GM18870 (cell line): ENCODE measurements around the gene KIRREL3.

Source experiments
- ATAC-seq: cut with Tn5 transposase; IDR thresholded peaks from one replicate; pipeline ENCODE4 v1.9.1; 2021; ENCODE audit warnings: moderate library complexity; ENCODE audit not compliant: unreplicated experiment

KIRREL3 gene

DNA sequence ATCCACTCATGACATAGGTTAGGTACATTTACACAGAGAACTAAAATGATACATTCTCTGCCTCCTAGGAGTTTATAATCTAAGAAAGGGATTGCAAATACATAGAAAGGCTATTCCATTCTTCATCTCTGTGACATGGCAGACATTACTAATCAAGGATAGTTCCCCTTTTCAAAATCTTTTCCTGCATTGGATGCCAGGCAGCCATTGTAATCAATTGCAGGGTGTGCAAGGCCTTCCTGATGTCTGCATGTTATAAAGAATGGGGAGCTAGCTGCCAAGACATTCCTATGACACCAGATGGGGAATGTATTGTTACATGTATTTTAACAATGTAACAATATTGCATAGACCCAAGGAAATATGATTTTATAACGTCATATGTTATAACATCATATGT lies 82.0 kb downstream of the KIRREL3 start:
- no peak for ATAC-seq

DNA sequence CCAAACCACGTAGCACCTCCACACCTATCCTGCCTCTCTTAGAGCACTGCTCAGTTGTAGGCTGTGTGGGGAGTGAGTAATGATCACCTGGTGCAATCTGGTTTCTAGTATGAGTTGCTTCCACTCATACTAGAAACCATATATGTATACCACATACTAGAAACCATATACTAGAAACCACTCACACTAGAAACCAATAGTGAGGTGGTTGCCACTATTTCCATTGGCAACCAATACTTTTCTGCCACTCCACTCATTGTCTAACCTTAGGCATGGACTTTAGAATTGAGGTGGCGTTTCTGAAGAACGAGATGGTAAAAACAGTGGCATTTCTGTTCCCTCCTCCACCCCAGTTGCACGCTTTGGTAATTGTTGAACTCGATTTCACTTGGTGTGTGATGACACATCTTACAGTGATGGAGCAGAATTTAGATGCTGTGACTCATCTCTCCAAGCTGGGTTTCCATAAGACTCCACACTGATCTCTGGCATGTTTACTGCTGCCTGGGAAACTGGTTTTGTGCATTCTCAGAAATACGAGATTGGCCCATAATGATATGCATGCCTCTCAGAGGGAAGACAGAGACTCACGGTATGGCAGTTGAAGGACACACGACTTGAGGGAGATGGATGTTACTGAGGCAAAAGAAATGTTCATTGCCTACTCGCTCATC lies 82.9 kb downstream of the KIRREL3 start:
- ATAC-seq, result peak; percentile 96

DNA sequence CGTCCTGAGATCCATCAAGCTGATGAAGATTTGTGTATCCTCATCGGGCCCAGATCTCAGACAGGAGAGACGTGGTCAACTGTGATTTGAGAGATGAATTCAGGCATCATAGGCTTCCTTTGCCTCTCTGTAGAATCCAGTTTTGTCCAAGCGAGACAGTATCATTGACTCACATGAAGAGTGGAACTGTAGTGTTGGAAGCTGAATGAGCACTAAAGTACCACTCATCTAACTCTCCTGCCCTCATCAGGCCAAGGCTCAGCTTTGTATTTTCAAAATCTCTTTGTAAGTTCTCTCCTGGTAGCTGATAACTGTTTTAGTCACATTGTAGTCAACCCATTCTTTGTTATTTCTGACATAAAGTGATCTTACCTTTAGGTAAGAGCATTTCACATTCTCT lies 85.1 kb downstream of the KIRREL3 start:
- ATAC-seq, result no peak

DNA sequence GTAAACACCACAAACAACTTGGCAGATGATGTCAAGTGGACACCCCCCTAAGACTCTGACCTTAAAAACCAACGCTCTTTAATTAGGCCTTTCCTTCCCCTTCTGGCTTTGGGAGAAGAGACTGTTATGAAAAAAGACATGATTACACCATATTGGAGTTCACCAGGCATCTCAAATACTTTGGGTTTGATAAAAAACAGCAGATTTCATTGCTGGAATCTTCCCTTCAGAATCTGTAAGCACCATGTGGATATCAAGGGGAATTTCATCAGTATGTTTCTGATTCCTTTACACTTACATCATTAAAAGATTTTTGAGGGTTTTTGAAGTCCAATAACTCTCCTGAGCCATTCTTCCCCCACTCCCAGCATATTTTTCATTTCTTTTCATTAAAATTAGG lies 85.6 kb downstream of the KIRREL3 start:
- ATAC-seq, result no peak

DNA sequence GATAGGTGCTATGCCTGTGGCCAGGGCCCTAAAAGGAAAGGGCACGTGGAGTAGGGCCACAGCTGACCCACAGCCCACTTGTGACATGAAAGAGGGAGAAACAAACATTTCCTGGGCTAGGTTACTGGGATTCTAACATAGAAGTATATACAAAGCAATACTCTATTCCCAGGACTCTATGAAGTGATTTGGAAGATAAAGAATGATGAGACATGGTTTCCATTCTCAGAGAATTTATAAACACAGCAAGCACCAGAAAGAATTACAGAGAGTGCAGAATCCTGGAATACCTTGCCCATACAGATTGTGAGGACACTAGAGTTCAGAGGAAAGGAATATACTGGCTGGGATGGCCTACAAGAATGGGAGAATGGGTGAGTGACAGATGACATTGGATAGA lies 86.4 kb downstream of the KIRREL3 start:
- no peak for ATAC-seq

DNA sequence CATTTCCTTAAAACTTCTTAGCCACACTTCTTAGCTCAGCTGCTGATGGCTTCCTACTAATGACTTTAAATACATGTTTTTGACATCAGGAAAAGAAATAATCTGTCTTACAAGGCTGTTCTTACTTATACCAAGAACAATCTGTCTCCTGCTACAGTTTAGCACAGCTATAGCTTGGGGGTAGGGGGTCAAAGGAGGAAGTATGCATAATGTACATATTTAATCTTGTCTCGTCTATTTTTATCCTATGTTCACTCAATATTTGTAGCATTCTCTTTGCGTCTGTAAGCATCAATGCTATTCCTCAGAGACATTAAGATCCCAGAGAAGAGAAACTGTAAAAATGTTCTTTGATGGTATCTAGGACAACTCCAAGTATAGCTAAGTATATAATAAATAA lies 96.0 kb downstream of the KIRREL3 start:
- no peak for ATAC-seq

DNA sequence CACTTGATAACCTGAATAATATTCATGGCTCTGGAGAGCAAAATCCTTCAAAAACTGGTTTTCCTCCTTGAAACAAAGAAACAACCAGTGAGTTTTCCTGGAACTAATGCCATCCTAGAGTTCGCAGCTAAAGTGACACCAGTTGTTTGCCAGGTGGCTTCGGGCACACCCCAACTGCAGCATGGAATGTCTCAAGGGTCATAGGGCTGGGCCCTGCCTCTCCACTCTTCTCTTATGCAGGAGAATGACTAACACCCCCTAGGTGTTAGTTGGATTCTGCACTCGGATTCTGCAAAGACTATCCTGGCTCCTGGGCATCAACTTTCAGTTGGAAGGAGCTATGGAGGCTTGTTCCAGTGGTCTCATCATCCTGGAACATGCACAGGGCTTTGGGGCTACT lies 98.8 kb downstream of the KIRREL3 start:
- no peak for ATAC-seq

DNA sequence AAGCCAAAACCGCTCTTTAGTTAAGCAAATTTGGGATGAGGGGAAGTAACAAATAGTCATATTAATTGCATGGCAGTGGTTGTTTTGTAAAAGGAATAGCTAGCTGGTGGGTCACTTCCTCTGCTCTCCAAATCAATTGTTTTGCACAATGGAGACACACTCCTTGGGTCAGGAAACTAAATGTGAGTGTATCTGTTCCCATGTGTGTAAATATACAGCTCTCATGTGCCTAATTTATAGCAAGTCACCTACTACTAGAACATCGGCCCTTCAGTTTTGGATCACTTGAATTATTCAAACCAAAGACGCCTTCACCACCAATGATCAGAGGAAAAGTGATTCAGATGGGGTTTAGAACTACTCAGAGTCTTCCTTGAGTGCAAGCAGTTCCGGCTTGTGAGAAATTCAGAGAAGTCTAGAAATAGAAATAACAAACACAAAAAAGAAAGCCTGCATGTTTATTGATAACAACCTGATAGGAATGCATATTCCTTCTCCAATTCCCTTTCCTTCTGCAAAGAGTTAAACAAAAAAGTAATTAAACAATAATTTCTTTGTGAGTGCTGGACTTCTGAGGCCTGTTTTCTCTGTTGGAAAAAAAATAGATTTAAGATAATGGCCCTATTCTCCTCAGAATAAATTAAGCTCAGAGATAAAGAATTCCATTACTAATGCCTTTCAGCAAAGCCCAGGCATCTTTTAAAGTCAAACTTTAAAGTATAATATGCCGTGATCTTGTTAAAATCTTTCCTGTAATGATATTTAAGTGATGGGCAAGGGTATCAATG lies 100.4 kb downstream of the KIRREL3 start:
- no peak for ATAC-seq

DNA sequence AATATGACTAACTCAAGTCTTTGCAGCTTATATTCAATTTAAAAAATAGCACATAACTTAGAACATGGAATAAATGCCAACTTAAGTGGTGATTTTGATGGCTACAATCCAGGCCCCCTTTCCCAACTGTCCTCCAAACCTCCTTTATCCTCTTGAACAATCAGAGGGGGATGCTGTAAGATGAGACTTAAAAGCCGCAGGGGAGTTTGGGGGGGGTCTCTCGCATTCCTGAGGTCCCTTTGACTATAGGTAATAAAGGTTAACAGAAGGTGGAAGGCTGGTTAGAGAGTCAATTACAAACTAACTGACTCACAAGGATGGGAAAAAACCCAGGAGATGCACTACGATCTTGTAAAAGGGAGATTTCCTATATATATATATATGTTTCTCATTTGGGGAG lies 101.8 kb downstream of the KIRREL3 start:
- no peak for ATAC-seq

DNA sequence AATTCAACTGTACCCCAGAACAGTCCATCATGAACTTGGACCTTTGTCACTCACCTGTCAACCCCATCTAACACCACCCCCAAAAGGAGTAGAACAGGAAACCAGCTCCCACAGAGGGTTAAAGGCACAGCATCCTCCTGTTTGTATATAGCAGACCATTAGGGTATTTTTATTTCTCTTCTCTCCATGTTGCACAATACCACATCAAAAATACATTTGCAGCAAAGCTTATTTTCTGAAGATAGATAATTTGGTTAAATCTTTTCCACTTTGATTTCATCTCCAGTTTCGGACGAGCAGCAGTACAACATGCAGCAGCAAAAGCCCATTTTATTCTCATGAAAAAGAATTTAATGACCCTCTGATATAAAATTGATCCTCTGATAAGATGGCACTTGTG lies 103.1 kb downstream of the KIRREL3 start:
- no peak for ATAC-seq

DNA sequence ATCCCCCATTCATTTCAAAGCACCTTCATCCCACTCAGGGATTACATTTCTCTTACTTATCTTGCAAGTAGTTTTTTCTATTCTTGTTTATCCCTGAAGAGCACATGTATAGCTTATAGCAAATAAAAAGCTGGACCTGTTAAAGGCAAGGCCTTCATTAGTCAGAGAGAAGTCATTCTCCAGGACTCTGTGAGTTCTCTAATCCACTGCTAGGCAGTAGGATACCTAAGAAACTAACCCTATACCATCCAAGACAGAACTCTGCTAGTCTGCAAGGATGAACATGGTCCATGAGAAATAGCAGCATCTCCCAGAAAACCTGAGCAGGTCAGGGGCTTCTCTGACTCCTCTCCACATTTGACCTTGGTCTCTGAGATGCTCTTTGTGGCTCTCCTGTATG lies 104.5 kb downstream of the KIRREL3 start:
- ATAC-seq, result no peak

DNA sequence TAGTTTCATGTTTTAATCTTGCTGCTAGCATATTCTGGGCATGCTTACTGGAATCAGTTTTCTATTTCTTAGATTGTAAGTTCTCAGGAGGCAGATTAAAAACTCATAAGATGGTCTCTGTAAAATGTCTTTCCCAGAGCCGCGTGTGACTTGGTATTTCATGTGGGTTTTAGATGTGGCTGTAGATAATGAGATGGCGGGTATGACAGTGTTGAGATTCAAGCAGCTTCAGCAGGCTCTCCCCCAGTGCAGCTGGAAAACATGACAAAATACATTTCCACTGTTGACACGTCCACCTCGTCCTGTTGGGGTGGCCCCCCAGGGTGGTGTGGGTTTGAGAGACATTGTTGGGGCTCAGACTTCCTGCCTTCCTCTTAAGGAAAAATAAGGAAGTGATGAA lies 106.8 kb downstream of the KIRREL3 start:
- no peak for ATAC-seq

DNA sequence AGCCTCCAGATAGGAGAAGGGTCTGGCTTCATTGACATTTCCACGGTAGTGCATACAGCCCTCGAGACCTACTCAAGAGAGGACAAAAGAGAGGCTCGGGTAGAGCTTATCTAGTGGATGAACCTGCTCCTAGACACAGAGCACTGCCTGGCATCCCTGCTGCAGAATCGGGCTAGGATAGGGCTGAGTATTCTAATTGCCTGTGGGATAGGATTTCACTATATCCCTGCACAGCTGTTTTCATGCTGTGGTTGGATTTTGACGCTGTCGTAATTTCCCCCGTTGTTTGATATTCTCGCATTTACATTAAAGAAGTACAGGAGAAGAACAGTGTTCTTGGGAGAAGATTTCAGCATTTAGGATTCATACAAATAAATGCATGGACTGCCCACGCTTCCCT lies 107.8 kb downstream of the KIRREL3 start:
- no peak for ATAC-seq

DNA sequence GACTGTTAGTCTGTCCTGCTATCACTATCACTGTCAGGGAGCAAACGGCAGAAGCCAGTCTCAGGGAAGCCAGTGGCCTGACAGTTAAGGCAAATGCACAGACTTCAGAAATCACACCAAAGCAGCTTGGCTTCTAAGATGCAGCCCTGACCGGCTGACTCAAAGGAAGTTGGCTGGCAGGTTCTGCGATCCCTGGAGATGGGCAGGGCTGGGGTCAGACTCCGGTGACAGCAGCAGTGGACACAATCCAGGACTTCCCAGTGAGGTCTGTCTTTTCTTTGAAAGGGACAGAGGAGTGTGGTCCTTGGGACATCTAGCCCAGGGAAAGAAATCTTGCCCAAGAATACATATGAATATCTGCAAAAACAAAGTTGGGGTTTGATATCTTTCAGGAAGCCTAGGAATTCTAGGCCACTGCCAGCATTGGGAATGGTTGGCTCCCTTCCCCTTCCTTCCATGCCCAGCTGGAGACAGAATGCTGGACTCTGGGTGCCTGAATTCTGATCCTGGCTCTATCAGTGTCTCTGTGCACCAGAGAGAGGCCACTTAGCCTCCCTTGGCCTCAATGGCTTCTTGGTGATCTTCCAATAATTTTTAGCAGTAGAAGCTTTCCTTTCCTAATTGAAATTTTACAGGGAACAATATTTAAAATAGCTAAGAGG lies 108.9 kb downstream of the KIRREL3 start:
- ATAC-seq, result no peak

DNA sequence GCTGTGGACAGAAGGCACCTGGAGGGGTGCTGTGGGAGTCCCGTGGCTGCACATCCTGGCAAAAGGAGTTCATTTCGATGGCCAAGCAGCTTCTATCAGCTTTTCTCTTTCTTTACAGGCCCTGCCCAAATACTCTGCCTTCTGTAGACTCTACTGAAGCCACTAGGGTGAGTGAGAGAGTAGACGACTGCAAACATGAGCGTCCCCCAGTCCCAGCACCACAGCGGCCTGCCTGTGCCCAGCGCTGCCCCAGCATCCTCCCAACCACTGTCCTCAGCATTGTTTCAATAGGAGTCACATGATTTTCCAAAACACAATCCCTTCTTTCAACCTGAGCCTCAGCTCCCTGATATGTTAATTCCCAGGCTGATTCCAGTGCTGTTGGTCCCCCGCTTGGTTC lies 110.0 kb downstream of the KIRREL3 start:
- ATAC-seq, result no peak

DNA sequence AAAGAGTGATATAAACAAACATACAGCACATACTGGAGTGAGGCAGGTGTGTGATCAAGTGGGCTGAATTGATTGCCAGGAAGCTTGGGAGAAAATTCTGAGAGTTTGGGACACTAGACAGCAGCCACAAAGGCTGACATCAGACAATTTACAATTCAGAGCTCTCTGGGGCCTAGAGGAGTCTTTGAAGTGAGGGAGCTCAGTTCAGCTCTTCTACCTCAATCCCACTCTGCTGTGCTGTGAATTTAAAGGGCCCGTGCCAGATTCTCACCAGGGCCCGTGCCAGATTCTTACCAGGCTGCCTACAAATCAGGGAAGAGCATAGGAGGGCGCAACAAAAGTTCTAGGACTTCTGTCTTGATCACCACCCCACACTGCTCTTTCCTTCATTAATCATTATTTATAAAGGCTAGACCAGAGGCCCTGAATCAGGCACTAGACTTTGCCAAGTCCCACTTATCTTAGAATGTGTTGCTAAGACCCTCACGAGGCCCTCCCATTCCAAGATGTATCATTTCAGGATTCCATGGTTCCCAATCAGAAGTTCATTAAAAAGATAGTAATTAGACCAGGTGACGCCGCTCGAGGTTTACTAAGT lies 112.4 kb downstream of the KIRREL3 start:
- ATAC-seq, result no peak

DNA sequence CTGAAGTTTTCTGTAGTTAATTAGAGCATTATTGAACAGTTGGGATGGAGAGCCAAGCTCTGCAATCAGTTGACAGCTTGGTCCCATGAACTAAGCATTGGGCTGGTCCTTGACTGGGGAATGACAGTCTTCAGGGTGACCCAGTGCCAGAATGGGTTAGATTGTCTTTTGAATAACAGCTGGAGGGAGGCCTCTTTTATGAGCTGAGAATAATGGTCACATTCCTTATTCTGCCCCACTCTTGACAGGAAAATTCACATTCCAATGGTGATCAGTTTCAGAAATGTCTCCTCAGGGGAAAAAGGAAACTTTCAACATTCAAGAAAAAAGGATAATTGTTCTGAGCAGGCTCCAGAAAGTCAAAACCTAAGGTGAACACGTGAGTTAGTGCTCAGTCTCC lies 113.9 kb downstream of the KIRREL3 start:
- no peak for ATAC-seq

DNA sequence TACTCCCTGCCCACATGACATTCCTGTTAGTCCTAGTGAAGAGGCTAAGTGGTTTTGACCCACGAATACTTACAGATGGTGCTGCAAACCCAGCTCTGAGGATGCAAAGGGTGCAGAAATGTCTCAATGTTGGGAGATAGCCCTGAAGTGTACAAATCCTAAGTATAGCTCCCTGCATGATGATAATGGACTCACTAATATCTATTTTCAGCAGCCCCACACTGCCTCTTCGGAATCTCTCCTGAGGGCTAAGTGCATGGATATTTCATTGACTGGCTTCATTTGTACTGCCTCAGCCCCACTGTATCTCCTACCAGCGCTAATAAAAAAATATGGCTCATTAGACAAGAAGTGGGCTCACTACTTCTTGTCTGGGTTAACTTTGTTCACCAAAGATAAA lies 114.5 kb downstream of the KIRREL3 start:
- ATAC-seq, result no peak

DNA sequence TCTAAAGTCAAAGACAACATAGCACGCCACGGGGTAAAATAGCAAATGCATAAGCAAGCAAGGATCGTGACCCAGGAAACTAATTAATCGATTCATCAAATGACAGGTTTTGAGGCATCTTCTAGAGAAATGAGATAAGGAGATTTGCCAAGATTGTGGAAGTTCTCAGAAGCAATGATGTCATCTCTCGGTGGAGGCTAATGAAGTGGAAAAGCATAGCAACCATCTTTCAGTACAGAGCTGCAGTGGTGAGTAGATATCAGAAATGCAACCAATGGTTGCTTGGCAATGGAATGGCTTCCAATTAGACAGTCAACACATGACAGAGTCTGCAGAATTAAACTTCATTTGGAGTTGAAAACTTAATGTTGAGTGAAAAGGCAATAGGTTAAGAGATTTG lies 116.0 kb downstream of the KIRREL3 start:
- no peak for ATAC-seq

DNA sequence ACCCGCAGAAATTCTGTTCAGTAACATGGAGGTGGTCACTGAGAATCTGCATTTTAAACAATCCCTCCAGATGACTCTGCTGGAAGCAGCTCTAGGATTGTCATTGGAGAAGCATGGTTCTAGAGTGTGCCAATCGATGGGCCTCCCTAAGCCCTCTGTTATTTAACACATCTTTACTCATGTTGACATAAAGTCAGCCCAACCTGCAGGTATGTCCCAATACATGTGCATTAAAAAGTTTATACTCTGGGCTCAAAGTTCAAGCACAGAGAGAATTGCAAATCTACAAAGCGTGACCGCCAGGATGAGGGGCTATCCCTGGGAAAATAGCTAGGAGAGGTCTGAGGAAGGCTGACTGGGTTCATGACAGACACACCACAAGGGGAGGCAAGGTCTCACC lies 116.4 kb downstream of the KIRREL3 start:
- no peak for ATAC-seq

DNA sequence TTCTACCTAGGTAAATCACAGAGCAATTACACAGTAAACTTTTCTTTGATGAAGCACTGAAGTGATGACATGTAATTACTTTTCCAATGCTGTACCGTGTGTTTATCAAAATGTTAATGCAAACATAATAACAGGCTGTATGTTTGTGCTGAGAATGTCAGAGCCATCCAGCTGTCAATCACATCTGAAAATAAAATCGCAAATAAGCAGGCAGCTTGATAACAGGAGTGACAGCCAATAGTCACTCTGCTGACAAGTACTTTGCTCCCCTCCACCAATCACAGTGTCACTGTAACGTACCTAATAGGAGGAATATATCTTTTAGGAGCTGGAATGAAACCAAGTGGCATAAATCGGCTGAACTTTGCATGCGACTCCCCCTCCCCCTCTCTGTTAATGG lies 119.7 kb downstream of the KIRREL3 start:
- ATAC-seq, result no peak

DNA sequence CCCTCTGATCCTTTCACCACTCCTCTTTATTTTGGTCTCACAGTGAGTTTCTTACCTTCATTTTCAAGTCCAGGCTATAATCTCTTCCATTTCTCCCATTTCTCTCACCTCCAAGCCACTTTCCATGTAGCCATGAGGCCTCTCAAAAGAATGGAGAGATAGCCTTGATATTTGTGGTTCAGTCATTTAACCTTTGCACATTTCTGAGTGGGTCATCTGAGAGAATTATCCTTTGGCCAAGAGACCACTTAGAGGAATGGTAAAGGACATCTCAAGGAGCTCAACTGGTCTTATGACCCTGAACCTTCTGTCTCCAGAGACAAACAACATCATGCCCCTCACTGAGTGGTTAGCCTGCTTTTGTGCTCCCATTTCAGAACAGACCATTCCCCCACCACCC lies 121.1 kb downstream of the KIRREL3 start:
- no peak for ATAC-seq
